ENCODE data around the gene KCNAB1.

- TF ChIP-seq CTCF (IDR thresholded peaks at IDR 0.05; ENCODE audit: control extremely low read depth in 1 of 3, insufficient read depth in 1 of 3, low read depth in 1 of 3, low read length in 3 of 3) (no peak), POLR2A (IDR thresholded peaks at IDR 0.05; ENCODE audit: control extremely low read depth in 1 of 2, low read depth in 2 of 2, low read length in 2 of 2) (no peak), SAP30 (IDR thresholded peaks at IDR 0.05; ENCODE audit: insufficient read depth, insufficient replicate concordance, low read length) (no peak), GABPA (IDR thresholded peaks at IDR 0.05; ENCODE audit: borderline replicate concordance, insufficient read depth, low read length) (no peak), ZNF274 (IDR thresholded peaks at IDR 0.05; ENCODE audit: borderline replicate concordance, extremely low read depth, low read length) (no peak), BACH1 (IDR thresholded peaks at IDR 0.05; ENCODE audit: low read length) (no peak)
Observed at GRCh38 chr3:156421534-156421933, 301.2 kb downstream of the KCNAB1 start.

Data from H1 (cell line).